ENCODE data around the gene LY86.

The LY86 gene

DNA sequence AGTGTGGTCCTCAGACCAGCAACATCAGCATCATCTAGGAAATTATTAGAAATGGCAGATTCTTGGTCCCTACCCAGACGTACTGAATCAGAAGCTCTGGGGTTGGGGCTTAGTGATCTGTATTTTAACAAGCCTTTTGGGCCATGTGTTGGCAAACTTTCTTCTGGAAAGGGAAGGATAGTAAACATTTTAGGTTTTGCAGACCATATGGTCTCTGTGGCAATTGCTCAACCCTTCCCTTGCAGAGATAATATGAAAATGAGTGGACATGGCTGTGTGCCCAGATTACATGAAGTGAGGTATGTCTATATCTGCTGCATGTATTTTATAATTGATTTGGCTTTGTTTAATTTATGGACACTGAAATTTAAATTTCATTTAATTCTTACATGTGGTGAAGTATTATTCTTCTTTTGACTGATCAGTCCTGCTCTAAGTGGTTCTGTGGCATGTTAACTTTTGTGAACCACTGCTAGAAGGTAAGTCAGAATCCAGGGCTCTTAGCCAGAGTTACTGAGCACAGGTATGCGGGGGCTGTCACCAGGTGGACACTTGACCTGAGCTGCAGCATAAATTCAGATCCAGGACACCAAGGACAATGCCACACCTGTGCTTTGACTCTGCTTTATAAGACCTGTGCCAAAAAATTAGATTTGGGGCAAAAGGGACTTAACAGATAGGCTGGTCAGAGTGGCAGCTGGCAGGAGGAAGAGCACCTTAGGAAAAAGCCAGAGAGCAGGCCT is 43.2 kb downstream of the LY86 start:
- Histone ChIP-seq H3K4me2 (ENCODE audit: low read length) (no peak overlapping the region), H3K27me3 (ENCODE audit: low read depth, low read length) (no peaks in the 10 kb centered on the region; the same call in 1 of the 2 replicates), H3K36me3 (replicated peaks; ENCODE audit: low read depth, low read length) (no peaks in the 10 kb centered on the region), H3K79me2 (ENCODE audit: low read length) (no peaks in the 10 kb centered on the region), H3K9me3 (ENCODE audit: insufficient read depth, low read length) (no peaks in the 10 kb centered on the region), H3K27ac (ENCODE audit: low read length) (no peak overlapping the region), H4K20me1 (ENCODE audit: insufficient read depth, low read length) (no peaks in the 10 kb centered on the region), H2AFZ (ENCODE audit: low read depth, low read length) (no peak overlapping the region), H3K4me3 (ENCODE audit: low read length) (no peak overlapping the region), H3K9ac (ENCODE audit: low read length) (no peak overlapping the region), H3K4me1 (ENCODE audit: low read length) (no peaks in the 10 kb centered on the region)
- TF ChIP-seq, protein P1, sequence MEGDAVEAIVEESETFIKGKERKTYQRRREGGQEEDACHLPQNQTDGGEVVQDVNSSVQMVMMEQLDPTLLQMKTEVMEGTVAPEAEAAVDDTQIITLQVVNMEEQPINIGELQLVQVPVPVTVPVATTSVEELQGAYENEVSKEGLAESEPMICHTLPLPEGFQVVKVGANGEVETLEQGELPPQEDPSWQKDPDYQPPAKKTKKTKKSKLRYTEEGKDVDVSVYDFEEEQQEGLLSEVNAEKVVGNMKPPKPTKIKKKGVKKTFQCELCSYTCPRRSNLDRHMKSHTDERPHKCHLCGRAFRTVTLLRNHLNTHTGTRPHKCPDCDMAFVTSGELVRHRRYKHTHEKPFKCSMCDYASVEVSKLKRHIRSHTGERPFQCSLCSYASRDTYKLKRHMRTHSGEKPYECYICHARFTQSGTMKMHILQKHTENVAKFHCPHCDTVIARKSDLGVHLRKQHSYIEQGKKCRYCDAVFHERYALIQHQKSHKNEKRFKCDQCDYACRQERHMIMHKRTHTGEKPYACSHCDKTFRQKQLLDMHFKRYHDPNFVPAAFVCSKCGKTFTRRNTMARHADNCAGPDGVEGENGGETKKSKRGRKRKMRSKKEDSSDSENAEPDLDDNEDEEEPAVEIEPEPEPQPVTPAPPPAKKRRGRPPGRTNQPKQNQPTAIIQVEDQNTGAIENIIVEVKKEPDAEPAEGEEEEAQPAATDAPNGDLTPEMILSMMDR (IDR thresholded peaks at IDR 0.05; ENCODE audit: low read depth, low read length): no peak
- no peak for TF ChIP-seq EZH2phosphoT487 (IDR thresholded peaks at IDR 0.05; ENCODE audit: low read depth)

DNA sequence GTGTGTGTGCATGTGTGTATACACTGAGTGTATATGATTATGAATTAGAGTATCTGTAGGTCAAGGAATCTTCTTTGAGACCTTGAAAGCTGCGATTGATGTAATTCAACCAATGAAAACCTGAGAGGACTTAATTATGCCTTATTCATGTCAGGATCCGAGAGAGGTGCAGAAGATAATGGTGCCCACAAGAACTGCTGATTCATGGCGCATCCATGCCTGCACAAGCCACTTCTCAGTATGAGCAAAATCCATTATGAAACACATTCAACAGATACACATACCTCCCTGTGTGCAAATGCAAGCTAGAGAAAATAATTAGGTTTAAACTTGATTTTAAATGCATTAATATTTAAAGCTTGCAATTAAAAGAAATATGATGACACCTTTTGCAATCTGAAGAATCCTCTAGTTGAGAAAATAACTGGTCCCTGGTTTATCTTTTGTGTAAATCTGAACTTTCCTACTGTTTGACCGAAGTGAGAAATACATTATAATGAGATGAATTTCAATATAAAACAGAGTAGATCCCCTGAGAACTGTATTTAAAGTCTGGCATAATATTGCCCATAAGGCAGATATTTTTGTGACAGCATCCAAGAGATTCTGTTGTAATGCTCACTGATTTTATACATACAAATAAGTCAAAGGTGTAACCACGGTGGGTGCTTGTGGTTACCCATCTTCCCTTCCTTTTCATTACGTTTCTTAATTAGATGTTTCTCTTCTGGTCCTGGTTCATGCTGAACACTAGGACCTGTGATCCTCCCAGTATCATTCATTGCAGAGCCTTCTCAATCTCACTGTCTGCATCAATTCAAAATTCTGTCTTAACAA is 45.6 kb downstream of the LY86 start:
- H3K9ac ChIP-seq (ENCODE audit: low read length): no peak overlapping the region
- no peak overlapping the region for H2AFZ ChIP-seq (ENCODE audit: low read depth, low read length)
- H3K36me3 ChIP-seq (replicated peaks; ENCODE audit: low read depth, low read length): no peaks in the 10 kb centered on the region
- no peaks in the 10 kb centered on the region for H3K4me1 ChIP-seq (ENCODE audit: low read length)
- no peaks in the 10 kb centered on the region for H3K27me3 ChIP-seq (ENCODE audit: low read depth, low read length)
- no peak overlapping the region for H3K4me3 ChIP-seq (ENCODE audit: low read length)
- no peak for TF ChIP-seq EZH2phosphoT487 (IDR thresholded peaks at IDR 0.05; ENCODE audit: low read depth)
- TF ChIP-seq, protein P1 (IDR thresholded peaks at IDR 0.05; ENCODE audit: low read depth, low read length): no peak
- H3K79me2 ChIP-seq (ENCODE audit: low read length): no peaks in the 10 kb centered on the region
- no peak overlapping the region for H3K4me2 ChIP-seq (ENCODE audit: low read length)
- no peaks in the 10 kb centered on the region for H4K20me1 ChIP-seq (ENCODE audit: insufficient read depth, low read length)
- H3K27ac ChIP-seq (ENCODE audit: low read length): no peak overlapping the region
- no peaks in the 10 kb centered on the region for H3K9me3 ChIP-seq (ENCODE audit: insufficient read depth, low read length)

DNA sequence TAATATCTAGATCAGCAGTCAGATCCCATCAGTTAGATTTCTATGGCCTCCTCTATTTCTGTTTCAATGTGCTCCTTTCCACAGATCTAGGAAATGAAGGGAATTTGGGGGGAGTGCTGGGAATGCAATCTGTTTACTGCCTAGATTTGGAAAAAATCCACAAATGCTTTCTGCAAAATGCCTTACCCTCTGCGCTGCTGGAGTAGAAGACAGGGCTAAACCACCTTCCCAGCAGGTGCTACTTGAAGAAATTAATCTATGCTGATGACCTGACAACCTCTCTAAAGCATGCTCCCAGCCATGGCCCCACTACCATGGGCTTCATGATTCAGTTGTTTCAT is 46.2 kb downstream of the LY86 start:
- H3K4me3 ChIP-seq (ENCODE audit: low read length): no peak overlapping the region
- no peak overlapping the region for H3K27ac ChIP-seq (ENCODE audit: low read length)
- no peaks in the 10 kb centered on the region for H3K36me3 ChIP-seq (replicated peaks; ENCODE audit: low read depth, low read length)
- no peak overlapping the region for H2AFZ ChIP-seq (ENCODE audit: low read depth, low read length)
- no peak overlapping the region for H3K4me2 ChIP-seq (ENCODE audit: low read length)
- no peaks in the 10 kb centered on the region for H4K20me1 ChIP-seq (ENCODE audit: insufficient read depth, low read length)
- no peaks in the 10 kb centered on the region for H3K79me2 ChIP-seq (ENCODE audit: low read length)
- no peaks in the 10 kb centered on the region for H3K9me3 ChIP-seq (ENCODE audit: insufficient read depth, low read length)
- TF ChIP-seq, protein P1 (IDR thresholded peaks at IDR 0.05; ENCODE audit: low read depth, low read length): no peak
- no peak for TF ChIP-seq EZH2phosphoT487 (IDR thresholded peaks at IDR 0.05; ENCODE audit: low read depth)
- H3K27me3 ChIP-seq (ENCODE audit: low read depth, low read length): no peaks in the 10 kb centered on the region
- H3K4me1 ChIP-seq (ENCODE audit: low read length): no peaks in the 10 kb centered on the region
- no peak overlapping the region for H3K9ac ChIP-seq (ENCODE audit: low read length)

DNA sequence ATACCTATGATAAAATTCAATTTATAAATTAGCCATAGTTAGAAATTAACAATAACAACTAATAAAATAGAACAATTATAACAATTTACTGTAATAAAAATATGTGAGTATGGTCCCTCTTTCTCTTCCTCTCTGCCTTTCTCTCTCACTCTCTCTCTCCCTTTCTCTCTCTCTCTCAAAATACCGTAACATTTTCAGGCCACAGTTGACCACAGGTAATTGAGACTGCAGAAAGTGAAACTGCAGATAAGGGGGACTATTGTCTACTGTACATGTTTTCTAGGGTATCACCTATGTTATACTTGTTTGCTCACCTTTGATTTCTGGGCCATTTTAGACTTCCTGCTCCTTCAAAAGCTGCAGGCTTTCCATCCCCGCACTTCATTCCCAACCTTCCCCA is 46.8 kb downstream of the LY86 start:
- Histone ChIP-seq H3K4me1 (ENCODE audit: low read length) (no peaks in the 10 kb centered on the region), H3K27ac (ENCODE audit: low read length) (no peak overlapping the region), H3K27me3 (ENCODE audit: low read depth, low read length) (no peaks in the 10 kb centered on the region), H3K9me3 (ENCODE audit: insufficient read depth, low read length) (no peaks in the 10 kb centered on the region), H3K4me3 (ENCODE audit: low read length) (no peak overlapping the region), H2AFZ (ENCODE audit: low read depth, low read length) (no peak overlapping the region), H3K36me3 (replicated peaks; ENCODE audit: low read depth, low read length) (no peaks in the 10 kb centered on the region), H3K79me2 (ENCODE audit: low read length) (no peaks in the 10 kb centered on the region), H3K4me2 (ENCODE audit: low read length) (no peak overlapping the region), H4K20me1 (ENCODE audit: insufficient read depth, low read length) (no peaks in the 10 kb centered on the region), H3K9ac (ENCODE audit: low read length) (no peak overlapping the region)
- TF ChIP-seq EZH2phosphoT487 (IDR thresholded peaks at IDR 0.05; ENCODE audit: low read depth): no peak
- TF ChIP-seq, protein P1 (IDR thresholded peaks at IDR 0.05; ENCODE audit: low read depth, low read length): no peak
